ENCODE data around the gene PHF11. TPM values are rescaled to one million over a fixed set of nuclear protein-coding genes. Genes with fewer than 3 reads are reported as not detected.
"Not testable (repeated sequence)": the region's sequence is repeated elsewhere in the genome, so short reads cannot be mapped to it uniquely, and the experiment has no call there.

The PHF11 gene
- polyA plus RNA-seq (2013, experiment 1 of 2; ENCODE audit: insufficient read length), result 17.6 TPM
- polyA plus RNA-seq (2013, experiment 2 of 2; ENCODE audit: insufficient read length), result 20.8 TPM

- DNase-seq, result peak; percentile 70
Observed at GRCh38 chr13:49495783-49496762, at the start of gene PHF11. TSS of gene PHF11 (plus strand) at chr13:49495953. CDS start at chr13:49496002, 49 bp downstream.

GRCh38 chr13:49446473-49446872 is 49.3 kb upstream of the PHF11 start:
- no peak for DNase-seq

- DNase-seq, result no peak
Observed at GRCh38 chr13:49448753-49449152, 47.0 kb upstream of the PHF11 start.

- DNase-seq, result no peak
Observed at GRCh38 chr13:49450105-49450819, 45.5 kb upstream of the PHF11 start.

- DNase-seq, result no peak
Observed at GRCh38 chr13:49452725-49453457, 42.9 kb upstream of the PHF11 start.

- DNase-seq, result no peak
Observed at GRCh38 chr13:49453465-49453864, 42.3 kb upstream of the PHF11 start.

- DNase-seq, result peak; percentile 43
Observed at GRCh38 chr13:49454388-49455006, 41.3 kb upstream of the PHF11 start.

GRCh38 chr13:49455007-49455398 is 40.8 kb upstream of the PHF11 start:
- no peak for DNase-seq

GRCh38 chr13:49456156-49456555 is 39.6 kb upstream of the PHF11 start:
- DNase-seq, result no peak

GRCh38 chr13:49457221-49457620 is 38.5 kb upstream of the PHF11 start:
- no peak for DNase-seq

GRCh38 chr13:49459580-49459979 is 36.2 kb upstream of the PHF11 start:
- no peak for DNase-seq

GRCh38 chr13:49464085-49464484 is 31.7 kb upstream of the PHF11 start:
- no peak for DNase-seq

GRCh38 chr13:49464621-49465325 is 31.0 kb upstream of the PHF11 start:
- no peak for DNase-seq

GRCh38 chr13:49466292-49466838 is 29.4 kb upstream of the PHF11 start:
- DNase-seq, result no peak

- DNase-seq, result no peak
Observed at GRCh38 chr13:49472186-49472585, 23.6 kb upstream of the PHF11 start.

- DNase-seq, result no peak
Observed at GRCh38 chr13:49476529-49476928, 19.2 kb upstream of the PHF11 start.

GRCh38 chr13:49481788-49482187 is 14.0 kb upstream of the PHF11 start:
- DNase-seq, result no peak

- DNase-seq, result no peak
Observed at GRCh38 chr13:49488563-49488962, 7.2 kb upstream of the PHF11 start.

- no peak for DNase-seq
Observed at GRCh38 chr13:49494645-49495044, 1.1 kb upstream of the PHF11 start.

GRCh38 chr13:49496837-49497236 is 1.1 kb downstream of the PHF11 start:
- DNase-seq, result not testable (repeated sequence)

GRCh38 chr13:49497272-49497671 is 1.5 kb downstream of the PHF11 start:
- DNase-seq, result no peak
